ENCODE data around the gene MYO1B.

DNA sequence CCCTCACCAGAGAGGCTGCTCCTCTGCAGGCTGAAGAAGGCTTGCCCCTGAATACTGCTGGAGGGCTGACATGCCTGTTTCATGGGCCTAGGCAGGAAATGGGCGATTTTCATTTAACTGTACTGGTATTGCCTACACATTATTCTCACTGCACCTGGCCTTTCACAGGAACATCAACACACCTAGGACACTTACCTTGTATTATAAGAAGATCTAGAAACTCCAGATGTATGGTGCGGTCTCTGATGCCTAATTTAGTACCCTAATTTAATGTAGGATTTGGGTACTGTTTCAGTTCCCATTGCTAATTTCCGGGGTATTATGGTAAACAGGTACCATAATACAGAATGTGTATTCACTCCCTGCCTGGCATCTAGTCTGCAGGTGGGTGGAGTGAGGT lies 146.0 kb downstream of the MYO1B start:
- TF ChIP-seq, protein P1, sequence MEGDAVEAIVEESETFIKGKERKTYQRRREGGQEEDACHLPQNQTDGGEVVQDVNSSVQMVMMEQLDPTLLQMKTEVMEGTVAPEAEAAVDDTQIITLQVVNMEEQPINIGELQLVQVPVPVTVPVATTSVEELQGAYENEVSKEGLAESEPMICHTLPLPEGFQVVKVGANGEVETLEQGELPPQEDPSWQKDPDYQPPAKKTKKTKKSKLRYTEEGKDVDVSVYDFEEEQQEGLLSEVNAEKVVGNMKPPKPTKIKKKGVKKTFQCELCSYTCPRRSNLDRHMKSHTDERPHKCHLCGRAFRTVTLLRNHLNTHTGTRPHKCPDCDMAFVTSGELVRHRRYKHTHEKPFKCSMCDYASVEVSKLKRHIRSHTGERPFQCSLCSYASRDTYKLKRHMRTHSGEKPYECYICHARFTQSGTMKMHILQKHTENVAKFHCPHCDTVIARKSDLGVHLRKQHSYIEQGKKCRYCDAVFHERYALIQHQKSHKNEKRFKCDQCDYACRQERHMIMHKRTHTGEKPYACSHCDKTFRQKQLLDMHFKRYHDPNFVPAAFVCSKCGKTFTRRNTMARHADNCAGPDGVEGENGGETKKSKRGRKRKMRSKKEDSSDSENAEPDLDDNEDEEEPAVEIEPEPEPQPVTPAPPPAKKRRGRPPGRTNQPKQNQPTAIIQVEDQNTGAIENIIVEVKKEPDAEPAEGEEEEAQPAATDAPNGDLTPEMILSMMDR (IDR thresholded peaks at IDR 0.05; ENCODE audit: low read depth, low read length) = no peak
- no peak for TF ChIP-seq EZH2phosphoT487 (IDR thresholded peaks at IDR 0.05; ENCODE audit: low read depth)

Data from OCI-LY3 (cell line).